Glutamatergic neuron (in vitro differentiated cells): ENCODE measurements around the gene MT4. TPM values are rescaled to one million over a fixed set of nuclear protein-coding genes. Genes with fewer than 3 reads are reported as not detected.
"Not testable (repeated sequence)": the region's sequence is repeated elsewhere in the genome, so short reads cannot be mapped to it uniquely, and the experiment has no call there.

Experiments used
- DNase-seq: peaks from one replicate; pipeline ENCODE4 v3.0.0; 2022
- H3K27ac Mint-ChIP-seq: one replicate; pipeline ENCODE4 v1.8.0; 2020; ENCODE audit warnings: mild to moderate bottlenecking, mixed read lengths, inconsistent platforms; ENCODE audit not compliant: unreplicated experiment
- H3K27me3 Mint-ChIP-seq: one replicate; pipeline ENCODE4 v1.8.0; 2020; ENCODE audit warnings: mild to moderate bottlenecking, moderate library complexity, mixed read lengths, inconsistent platforms; ENCODE audit not compliant: unreplicated experiment
- H3K36me3 Mint-ChIP-seq: one replicate; pipeline ENCODE4 v1.8.0; 2020; ENCODE audit warnings: mild to moderate bottlenecking, mixed read lengths, inconsistent platforms; ENCODE audit not compliant: unreplicated experiment
- H3K4me1 Mint-ChIP-seq: one replicate; pipeline ENCODE4 v1.8.0; 2020; ENCODE audit warnings: mild to moderate bottlenecking, low read depth, mixed read lengths, inconsistent platforms; ENCODE audit not compliant: unreplicated experiment
- H3K4me3 Mint-ChIP-seq: one replicate; pipeline ENCODE4 v1.8.0; 2020; ENCODE audit warnings: mild to moderate bottlenecking, mixed read lengths, inconsistent platforms; ENCODE audit not compliant: unreplicated experiment
- H3K9me3 Mint-ChIP-seq: one replicate; pipeline ENCODE4 v1.8.0; 2020; ENCODE audit warnings: mild to moderate bottlenecking, moderate library complexity, mixed read lengths, inconsistent platforms; ENCODE audit not compliant: unreplicated experiment
- total RNA-seq: library from RNA; stranded (reverse); fragmentation: NEBNext Ultra II Directional; extraction: Animal tissue kit (Norgen Biotek cat#: 25700); gene quantifications from one replicate; pipeline ENCODE4 v1.2.1, GENCODE V29; 2021; ENCODE audit not compliant: unreplicated experiment
- TF ChIP-seq, protein P1 (sequence below): fragments of 200-600 bp; sonication (generic); IDR thresholded peaks from one replicate; pipeline ENCODE4 v1.5.0; 2021; ENCODE audit not compliant: partially characterized antibody, unreplicated experiment

MT4 gene
- total RNA-seq, 1 donor from 2014 or later = not detected

DNA sequence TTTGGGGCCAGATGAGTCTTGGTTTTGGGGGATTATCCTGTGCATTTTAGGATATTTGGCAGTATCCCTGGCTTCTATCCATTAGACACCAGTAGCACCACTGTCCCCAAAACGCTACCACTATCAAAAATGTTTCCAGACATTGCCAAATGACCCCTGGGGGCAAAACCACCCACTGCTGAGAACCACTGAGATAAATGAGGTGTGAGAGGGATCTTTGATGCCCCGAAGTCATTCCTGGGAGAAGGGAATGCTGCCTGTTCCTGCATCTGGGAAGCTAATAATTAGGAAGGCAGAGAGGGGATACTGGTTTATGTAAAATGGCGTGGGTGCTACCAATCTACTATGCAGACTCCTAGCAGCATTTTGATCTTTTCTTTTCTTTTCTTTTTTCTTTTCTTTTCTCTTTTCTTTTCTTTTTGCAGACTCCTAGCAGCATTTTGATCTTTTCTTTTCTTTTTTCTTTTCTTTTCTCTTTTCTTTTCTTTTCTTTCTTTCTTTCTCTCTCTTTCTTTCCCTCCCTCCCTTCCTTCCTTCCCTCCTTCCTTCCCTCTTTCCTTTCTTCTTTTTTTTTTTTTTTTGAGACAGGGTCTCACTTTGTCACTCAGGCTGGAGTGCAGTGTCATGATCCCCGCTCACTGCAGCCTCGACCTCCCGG lies 15.6 kb downstream of the MT4 start:
- no peaks in the 10 kb centered on the region for H3K4me1 Mint-ChIP-seq
- no peak overlapping the region for H3K27ac Mint-ChIP-seq
- peaks cover 5% of the 10 kb centered on the region for H3K36me3 Mint-ChIP-seq
- H3K9me3 Mint-ChIP-seq = peaks cover 5% of the 10 kb centered on the region
- no peak overlapping the region for H3K4me3 Mint-ChIP-seq
- DNase-seq = no peak
- peaks cover 5% of the 10 kb centered on the region for H3K27me3 Mint-ChIP-seq
- TF ChIP-seq, protein P1, sequence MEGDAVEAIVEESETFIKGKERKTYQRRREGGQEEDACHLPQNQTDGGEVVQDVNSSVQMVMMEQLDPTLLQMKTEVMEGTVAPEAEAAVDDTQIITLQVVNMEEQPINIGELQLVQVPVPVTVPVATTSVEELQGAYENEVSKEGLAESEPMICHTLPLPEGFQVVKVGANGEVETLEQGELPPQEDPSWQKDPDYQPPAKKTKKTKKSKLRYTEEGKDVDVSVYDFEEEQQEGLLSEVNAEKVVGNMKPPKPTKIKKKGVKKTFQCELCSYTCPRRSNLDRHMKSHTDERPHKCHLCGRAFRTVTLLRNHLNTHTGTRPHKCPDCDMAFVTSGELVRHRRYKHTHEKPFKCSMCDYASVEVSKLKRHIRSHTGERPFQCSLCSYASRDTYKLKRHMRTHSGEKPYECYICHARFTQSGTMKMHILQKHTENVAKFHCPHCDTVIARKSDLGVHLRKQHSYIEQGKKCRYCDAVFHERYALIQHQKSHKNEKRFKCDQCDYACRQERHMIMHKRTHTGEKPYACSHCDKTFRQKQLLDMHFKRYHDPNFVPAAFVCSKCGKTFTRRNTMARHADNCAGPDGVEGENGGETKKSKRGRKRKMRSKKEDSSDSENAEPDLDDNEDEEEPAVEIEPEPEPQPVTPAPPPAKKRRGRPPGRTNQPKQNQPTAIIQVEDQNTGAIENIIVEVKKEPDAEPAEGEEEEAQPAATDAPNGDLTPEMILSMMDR = no peak

DNA sequence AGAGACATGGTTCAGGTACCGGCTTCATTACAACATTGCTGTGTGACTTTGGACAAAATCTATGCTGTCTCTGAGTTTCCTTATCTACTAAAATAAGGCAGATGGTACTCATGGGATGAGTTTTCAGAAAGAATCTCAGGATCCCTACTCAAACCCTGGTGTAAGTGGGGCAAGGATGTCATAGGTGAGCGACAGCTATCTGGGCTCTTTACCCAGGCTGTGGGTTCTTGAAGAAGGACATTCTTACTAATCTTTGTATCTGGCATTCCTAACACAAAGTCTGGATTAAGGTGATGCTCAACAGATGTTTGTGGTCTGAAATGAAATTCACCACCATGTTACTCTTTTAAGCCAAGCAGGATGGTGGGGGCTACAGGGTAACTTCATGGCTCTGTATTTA lies 18.0 kb downstream of the MT4 start:
- H3K27ac Mint-ChIP-seq, H3K9me3 Mint-ChIP-seq, H3K36me3 Mint-ChIP-seq, H3K4me3 Mint-ChIP-seq, H3K27me3 Mint-ChIP-seq, H3K4me1 Mint-ChIP-seq, DNase-seq: not testable (repeated sequence)

DNA sequence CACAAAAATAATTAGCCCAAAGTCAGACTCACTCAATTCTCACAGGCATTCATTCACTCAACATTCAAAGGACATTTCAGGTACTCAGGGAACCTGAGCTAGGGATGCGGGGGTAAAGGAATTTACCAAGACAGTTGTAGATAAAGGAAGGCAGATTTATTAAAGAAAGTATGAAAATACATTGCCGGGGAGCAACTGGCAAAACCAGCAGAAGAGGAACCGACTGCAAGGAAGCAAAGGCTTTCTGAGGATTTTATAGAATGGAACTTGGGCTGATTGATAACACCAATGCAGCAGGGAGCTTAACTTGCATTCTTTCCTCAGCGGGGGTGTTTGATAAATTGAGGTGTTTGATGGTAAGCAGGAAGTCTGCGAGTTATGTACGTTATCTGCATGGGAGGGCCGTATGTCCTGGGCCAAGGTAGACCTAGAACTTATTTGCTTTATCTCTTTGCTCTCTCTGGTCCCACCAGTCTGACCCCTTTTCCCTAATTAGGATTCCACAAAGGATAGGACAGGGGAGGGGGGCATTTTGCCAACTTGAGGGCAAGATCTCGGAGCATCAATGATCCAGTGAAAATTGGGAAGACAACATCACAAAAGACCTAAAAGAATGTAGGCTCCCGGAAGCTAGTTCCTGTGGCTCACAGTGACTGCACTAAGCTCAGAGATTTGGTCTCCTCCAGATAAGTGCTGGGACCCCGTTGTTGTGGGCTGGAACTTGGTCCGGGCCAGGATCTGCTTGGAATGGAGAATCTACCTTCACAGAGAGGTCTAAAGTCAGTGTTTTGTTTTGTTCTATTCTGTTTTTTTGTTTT lies 18.7 kb downstream of the MT4 start:
- Mint-ChIP-seq H3K27ac (no peak overlapping the region), H3K4me1 (no peaks in the 10 kb centered on the region), H3K27me3 (peaks cover 6% of the 10 kb centered on the region), H3K4me3 (no peak overlapping the region), H3K9me3 (peaks cover 4% of the 10 kb centered on the region), H3K36me3 (no peaks in the 10 kb centered on the region)
- TF ChIP-seq, protein P1 = no peak
- no peak for DNase-seq

DNA sequence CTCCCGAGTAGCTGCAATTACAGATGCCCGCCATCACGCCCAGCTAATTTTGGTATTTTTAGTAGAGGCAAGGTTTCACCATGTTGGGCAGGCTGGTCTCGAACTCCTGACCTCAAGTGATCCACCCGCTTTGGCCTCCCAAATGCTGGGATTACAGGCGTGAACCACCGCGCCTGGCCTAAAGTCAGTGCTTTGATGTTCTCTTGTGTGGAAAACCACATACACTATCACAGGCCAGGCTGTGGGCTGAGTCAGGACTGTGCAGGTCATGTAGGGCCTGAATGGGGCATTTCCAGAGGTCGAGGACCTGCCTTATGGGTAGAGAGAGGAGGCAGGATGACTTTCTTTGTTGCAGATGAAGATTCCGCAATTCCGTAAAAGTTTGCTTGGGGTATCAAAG lies 19.4 kb downstream of the MT4 start:
- Mint-ChIP-seq H3K27me3 (peaks cover 9% of the 10 kb centered on the region), H3K27ac (no peak overlapping the region), H3K36me3 (no peaks in the 10 kb centered on the region), H3K9me3 (peaks cover 8% of the 10 kb centered on the region), H3K4me1 (no peaks in the 10 kb centered on the region), H3K4me3 (no peak overlapping the region)
- no peak for DNase-seq
- TF ChIP-seq, protein P1 = no peak

DNA sequence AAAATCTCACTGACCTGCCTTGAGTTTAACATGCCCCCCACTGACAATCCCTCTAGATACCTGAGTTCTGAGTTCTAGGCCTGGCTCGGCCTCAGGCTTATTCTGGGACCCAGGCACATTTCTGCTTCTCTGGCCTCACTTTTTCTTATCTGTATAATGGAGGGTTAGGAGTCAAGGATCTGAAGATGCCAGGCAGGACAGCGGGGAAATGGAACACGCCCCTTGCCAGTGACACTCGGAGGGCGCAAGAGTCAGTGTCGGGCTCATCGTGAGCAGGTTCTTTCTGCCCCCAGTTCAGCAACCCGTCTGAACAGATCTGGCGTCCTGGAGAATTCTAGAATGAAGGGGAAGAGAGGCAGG lies 23.9 kb downstream of the MT4 start:
- Mint-ChIP-seq H3K4me3 (peak overlapping the region; percentile 94), H3K27ac (no peak overlapping the region), H3K27me3 (peaks cover 14% of the 10 kb centered on the region), H3K36me3 (no peaks in the 10 kb centered on the region), H3K9me3 (peaks cover 15% of the 10 kb centered on the region), H3K4me1 (no peaks in the 10 kb centered on the region)
- TF ChIP-seq, protein P1 = no peak
- DNase-seq = no peak
